Cardiac fibroblast (primary cell): ENCODE measurements around the gene PDE6A.

Experiments used
- DNase-seq, 2 donors: peaks; one replicate each; pipeline versions ENCODE4 v3.0.0 to v3.0.0-alpha.2; 2010; ENCODE audit warnings: low read depth in 2 of 2
- H3K4me3 ChIP-seq, 2 donors: replicated peaks in 1 of 2; 1 replicate in 1 of 2; 2 replicates in 1 of 2; pipeline ENCODE4 v1.5.1; 2011; ENCODE audit warnings: low read depth in 2 of 2, low read length in 2 of 2, mild to moderate bottlenecking in 2 of 2, moderate library complexity in 1 of 2
- CTCF ChIP-seq: IDR thresholded peaks from one replicate; pipeline ENCODE4 v1.5.1; 2011; ENCODE audit warnings: low read depth, mild to moderate bottlenecking, low read length, inconsistent platforms

Gene PDE6A

GRCh38 chr5:149942199-149942598 lies 2.4 kb downstream of the PDE6A start:
- no peak for TF ChIP-seq CTCF
- no peak overlapping the region for H3K4me3 ChIP-seq
- no peak for DNase-seq

- TF ChIP-seq CTCF: no peak
- DNase-seq: no peak
- H3K4me3 ChIP-seq: no peak overlapping the region
These were observed 2.8 kb downstream of the PDE6A start for GRCh38 chr5:149941795-149942194.

GRCh38 chr5:149940941-149941644 lies 3.5 kb downstream of the PDE6A start:
- no peak for TF ChIP-seq CTCF
- H3K4me3 ChIP-seq: no peak overlapping the region
- DNase-seq: no peak

GRCh38 chr5:149940077-149940574 lies 4.5 kb downstream of the PDE6A start:
- no peak for TF ChIP-seq CTCF
- DNase-seq: peak; percentile 78 to 80
- no peak overlapping the region for H3K4me3 ChIP-seq

- H3K4me3 ChIP-seq: no peak overlapping the region
- DNase-seq: peak; percentile 22 to 59
These were observed 5.0 kb downstream of the PDE6A start for GRCh38 chr5:149939546-149939945.

GRCh38 chr5:149938791-149939358 lies 5.7 kb downstream of the PDE6A start:
- no peak for TF ChIP-seq CTCF
- no peak overlapping the region for H3K4me3 ChIP-seq
- DNase-seq: peak; percentile 79 to 97

More at GRCh38 chr5:149939546-149939945, 5.0 kb downstream of the PDE6A start:
- no peak for TF ChIP-seq CTCF
